LNCaP clone FGC (cell line): ENCODE measurements around the gene CES3.

Experiments
- DNase-seq: peaks from one replicate; pipeline ENCODE4 v3.0.0-alpha.2; 2011; ENCODE audit warnings: low read depth
- H3K4me3 ChIP-seq: 2 replicates; pipeline ENCODE4 v1.5.1; 2011; ENCODE audit warnings: mild to moderate bottlenecking, low read depth, low read length, control low read depth
- CTCF ChIP-seq: IDR thresholded peaks from 2 replicates; pipeline ENCODE4 v1.5.1; 2012; ENCODE audit warnings: mild to moderate bottlenecking; ENCODE audit not compliant: control insufficient read depth, insufficient read depth; ENCODE audit errors: extremely low read depth

Gene CES3

GRCh38 chr16:66961065-66961744, at the start of gene CES3:
Gene CES3, plus strand, starts transcription at chr16:66961266. Its CDS starts 42 bp downstream, at chr16:66961308.
- DNase-seq: no peak
- TF ChIP-seq CTCF: peak; percentile 72
- peak within 1 kb of the TSS; percentile 17 for H3K4me3 ChIP-seq

GRCh38 chr16:66911801-66912200, 49.3 kb upstream of the CES3 start:
- no peak for TF ChIP-seq CTCF
- no peak for DNase-seq
- H3K4me3 ChIP-seq: no peak overlapping the region

GRCh38 chr16:66913081-66913480, 48.0 kb upstream of the CES3 start:
- TF ChIP-seq CTCF: no peak
- no peak for DNase-seq

GRCh38 chr16:66913711-66914110, 47.4 kb upstream of the CES3 start:
- H3K4me3 ChIP-seq: no peak overlapping the region
- no peak for DNase-seq
- no peak for TF ChIP-seq CTCF

More at GRCh38 chr16:66913081-66913480, 48.0 kb upstream of the CES3 start:
- no peak overlapping the region for H3K4me3 ChIP-seq

GRCh38 chr16:66914541-66914940, 46.5 kb upstream of the CES3 start:
- no peak overlapping the region for H3K4me3 ChIP-seq
- no peak for TF ChIP-seq CTCF
- DNase-seq: no peak

GRCh38 chr16:66915041-66915440, 46.0 kb upstream of the CES3 start:
- no peak overlapping the region for H3K4me3 ChIP-seq
- TF ChIP-seq CTCF: no peak
- DNase-seq: no peak

- no peak for DNase-seq
- no peak overlapping the region for H3K4me3 ChIP-seq
- no peak for TF ChIP-seq CTCF
These were observed 44.5 kb upstream of the CES3 start for GRCh38 chr16:66916518-66916917.
